Stimulated activated CD8-positive, alpha-beta memory T cell treated with anti-CD3 and anti-CD28 coated beads, Interleukin-4, amount 100 ng/mL, for 48 hours (primary cell): ENCODE data around the gene GCDH.
"Not testable (repeated sequence)": the region's sequence is repeated elsewhere in the genome, so short reads cannot be mapped to it uniquely, and the experiment has no call there.

Source experiments
- DNase-seq: peaks from one replicate; pipeline ENCODE4 v3.0.0-alpha.2; 2020

Gene GCDH

DNA sequence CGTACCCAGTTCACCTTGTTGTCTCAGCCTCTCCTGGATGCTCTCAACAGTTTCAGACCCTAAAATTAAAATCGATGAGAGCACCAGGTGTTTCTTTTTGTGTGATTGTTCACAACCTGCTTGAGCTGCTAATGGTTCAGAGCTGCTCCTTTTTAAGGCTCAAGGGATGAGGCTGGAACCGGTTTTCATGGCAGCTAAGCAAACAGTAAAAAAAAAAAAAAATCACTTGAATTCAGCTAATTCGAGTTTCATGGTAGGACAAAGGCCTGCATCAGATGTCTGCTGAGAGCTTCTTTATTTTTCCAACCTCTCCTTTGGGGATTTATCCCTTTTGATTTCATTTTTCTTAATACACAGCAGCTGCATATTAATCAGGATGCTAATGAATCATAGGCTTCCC lies 21.6 kb downstream of the GCDH start:
- no peak for DNase-seq

DNA sequence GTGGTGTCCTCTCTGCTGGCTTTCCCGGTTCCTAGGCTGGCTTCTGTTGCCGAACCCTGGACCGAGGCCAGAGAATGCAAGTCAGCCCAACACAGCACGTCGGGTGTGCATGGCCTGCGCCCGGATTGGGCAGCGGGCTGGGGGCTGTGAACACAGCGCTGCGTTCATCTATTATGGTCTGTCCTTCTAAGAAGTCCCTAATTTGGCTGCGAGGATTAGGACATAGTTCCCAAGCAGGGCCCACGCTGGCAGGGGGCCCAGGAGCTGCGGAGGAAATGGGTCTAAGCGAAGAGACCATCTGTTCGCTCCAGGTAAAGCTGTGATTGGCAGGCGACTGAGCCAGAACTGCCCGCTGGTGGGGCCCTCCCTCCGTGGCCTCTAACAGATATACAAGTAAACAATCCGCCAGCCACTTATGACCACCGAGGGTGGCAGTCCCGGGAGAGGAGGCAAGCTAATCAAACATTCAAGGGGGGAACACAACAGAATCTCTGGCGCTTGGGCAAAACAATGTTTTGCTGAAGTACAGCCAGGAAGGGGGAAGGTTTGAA lies 22.1 kb downstream of the GCDH start:
- DNase-seq = no peak

DNA sequence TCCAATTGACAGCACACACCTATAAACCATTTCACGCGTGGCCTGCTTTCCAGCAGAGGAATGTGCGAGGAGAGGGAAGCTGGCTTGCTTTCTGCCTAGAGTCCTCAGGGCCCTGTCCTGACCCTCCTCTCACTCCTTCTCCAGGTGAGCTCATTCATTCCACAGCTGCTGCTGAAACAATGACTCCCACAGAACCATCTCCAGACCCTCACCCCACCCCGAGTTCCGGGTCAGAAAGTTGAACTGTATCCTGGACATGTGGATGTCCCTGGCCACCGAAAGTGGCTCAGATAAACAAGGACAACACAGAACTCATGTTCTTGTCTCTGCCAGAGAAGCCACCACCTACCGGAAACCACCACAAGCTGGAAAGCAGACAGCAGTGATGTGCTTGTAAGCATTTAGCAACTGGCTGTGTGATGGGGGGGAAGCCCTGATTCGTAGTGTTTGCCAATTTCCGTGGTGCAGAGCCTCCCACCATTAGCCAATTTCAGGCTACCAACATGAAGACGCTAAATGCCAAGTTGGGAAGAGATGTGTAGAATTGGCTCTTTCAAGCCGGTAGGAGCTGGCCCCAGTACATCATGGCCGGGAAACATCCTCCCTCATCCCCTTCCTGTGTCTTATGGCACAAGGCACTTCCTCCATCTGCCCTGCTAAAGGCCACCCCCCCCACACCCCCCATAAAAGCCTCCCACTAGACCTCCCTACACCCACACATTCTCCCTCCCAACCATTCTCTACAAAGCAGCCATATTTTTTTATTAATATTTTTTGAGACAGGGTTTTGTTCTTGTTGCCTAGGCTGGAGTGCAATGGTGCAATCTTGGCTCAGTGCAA lies 23.1 kb downstream of the GCDH start:
- DNase-seq = peak; percentile 57

DNA sequence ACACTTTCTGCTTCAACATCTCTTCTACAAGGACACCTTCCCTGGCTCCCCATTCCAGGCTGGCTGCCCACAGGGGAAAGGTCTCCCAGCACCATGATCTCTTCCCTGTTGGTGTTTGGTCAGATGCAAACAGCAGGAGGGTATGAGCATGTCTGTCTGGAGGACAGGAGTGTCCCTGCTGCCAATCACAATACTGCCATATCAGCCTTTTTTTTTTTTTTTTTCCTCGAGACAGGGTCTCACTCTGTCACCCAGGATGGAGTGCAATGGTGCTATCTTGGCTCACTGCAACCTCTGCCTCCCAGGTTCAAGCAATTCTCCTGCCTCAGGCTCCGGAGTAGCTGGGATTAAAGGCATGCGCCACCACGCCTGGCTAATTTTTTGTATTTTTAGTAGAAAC lies 24.9 kb downstream of the GCDH start:
- DNase-seq = not testable (repeated sequence)

DNA sequence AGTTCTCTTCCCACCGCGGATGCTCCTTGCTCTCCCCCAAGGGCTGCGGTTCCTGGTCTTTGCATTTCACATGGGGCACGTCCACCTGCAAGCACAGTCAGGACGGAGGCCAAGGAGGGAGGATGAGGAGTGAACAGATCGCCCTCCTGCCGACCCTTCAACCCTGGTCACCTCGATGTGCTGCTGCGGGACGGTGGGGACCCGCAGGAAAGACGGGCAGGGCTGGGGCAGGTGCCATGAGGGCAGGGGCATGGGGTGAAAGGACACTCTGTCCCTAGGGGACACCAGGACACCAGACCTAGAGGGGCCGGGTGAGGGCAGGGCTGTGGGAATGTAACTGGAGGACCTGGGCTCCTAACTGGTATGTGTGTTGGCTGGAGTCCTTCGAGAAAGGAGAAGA lies 27.3 kb downstream of the GCDH start:
- no peak for DNase-seq

DNA sequence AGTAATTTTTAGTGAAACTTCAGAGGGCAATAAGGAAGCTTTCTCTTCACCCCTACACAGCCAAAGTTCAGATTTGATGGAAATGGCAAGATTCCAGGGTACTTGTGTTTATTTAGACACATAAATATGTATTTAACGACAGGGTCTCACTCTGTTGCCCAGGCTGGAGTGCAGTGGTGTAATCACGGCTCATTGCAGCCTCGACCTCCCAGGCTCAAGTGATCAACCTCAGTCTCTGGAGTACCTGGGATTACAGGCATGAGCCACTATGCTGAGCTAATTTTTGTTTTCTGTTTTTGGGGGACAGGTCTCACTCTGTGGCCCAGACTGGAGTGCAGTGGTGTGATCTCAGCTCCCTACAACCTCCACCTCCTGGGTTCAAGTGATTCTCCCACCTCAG lies 30.1 kb downstream of the GCDH start:
- DNase-seq = no peak

DNA sequence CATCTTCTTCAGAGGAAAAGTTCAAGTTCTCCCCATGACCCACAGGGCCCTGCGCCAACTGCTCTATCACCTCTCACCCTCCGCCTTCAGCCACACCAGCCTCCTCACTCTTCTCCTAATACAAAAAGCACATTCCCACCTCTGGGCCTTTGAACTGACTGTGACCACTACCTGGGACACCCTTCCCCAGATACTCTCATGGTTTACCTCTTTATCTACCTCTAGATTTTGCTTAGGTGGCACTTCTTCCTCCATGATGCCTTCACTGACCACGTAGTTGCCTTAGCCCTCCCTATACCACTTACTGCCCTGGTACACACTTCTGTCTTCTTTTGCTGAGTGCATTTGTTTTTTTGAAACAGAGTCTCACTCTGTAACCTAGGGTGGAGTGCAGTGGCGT lies 32.0 kb downstream of the GCDH start:
- DNase-seq = no peak

DNA sequence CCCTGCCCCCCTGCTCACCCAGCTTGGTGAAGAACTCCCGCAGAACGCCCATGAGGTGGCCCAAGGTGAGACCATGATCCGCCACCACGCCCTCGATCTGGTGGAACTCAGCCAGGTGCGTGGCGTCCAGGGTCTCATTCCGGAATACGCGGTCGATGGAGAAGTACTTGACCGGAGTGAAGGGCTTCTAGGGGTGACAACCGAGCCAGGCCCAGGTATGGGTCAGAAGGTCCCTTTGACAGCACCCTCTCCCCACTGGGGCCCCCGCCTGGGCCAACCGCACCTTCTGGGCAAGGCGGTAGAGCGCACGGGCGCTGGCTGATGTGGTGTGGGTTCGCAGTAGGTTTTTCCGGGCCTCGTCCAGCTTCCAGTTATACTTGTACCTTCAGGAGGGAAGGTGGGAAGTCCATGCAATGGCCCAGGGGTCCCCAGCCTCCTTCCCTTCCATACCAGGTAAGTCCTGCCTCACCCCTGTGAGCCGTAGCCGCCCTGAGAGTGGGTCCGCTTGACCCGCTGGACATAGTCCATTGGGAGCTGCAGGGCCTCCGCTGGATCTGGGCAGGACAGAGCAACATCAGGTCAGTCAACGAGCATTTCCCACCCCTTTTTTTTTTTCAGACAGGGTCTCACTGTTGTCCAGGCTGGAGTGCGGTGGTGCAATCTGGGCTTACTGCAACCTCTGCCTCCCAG lies 33.8 kb downstream of the GCDH start:
- no peak for DNase-seq

DNA sequence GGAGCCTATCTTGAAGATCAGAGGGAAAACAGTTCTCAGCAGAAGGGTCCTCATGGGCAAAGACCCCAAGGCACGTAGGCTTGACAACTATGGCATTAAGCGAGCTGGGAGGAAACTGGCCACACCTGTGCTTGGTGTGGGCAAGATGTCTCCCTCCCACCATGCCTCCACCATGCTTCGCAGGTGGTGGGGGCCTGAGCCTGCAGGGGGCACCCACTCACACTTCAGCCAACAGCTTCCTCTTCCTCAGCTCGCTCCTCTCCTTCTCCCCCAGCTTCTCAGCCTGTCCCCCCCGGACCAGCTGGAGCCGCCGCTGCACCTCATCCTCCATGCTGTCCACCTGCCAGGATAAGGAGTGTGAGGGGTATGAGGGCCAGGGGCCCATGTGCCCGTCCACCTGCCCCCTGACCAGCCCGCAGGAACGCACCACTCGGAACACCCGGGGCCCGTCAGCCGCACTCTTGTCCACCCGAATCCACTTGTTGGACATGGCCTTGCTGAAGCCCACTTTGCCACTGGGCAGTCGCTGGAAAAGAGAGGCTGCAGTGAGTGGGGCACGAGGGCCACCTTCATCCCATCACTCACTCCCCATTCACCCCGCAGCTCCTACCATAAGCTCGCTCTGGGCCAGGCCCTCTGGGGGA lies 39.2 kb downstream of the GCDH start:
- DNase-seq = no peak

DNA sequence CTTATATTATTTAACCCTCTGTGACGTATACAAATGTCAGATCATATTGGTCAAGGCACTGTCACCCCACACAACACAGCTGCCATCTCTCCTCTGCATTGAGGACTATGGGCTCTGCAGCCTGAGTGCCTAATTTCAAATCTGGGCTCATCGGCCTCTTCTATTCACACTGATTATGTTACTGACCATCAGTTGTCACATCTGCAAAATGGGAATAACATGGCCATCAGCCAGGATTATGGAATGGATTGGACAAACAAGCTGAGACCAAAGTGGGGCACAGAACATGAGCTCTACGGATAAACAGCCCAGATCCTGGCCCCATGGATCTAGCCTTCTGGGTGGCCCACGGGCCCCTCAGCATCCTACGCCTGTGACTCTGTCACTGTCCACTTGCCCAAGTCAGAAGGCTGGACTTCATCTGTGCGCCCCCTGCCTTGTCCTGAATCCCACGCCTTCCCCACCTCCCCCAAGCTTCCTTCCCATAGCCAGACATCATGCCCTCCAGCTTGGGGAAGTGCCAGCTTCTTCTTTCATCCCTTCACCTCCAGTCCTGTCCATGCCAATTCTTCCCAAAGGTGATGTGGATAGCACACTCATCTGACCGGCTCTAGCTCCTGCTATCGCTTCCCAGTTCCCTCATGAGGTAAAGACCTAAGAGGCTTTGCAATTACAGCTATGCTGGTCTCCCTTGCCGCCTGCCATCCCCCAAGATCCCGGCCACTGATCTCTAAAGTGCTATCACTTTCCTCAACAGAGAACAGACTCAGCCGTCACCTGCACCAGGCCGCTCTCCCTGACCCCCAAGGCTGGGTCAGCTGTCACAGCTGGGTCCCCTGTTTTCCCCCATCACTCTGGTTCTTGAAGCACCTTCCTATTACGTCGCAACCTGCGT lies 41.7 kb downstream of the GCDH start:
- DNase-seq = no peak

DNA sequence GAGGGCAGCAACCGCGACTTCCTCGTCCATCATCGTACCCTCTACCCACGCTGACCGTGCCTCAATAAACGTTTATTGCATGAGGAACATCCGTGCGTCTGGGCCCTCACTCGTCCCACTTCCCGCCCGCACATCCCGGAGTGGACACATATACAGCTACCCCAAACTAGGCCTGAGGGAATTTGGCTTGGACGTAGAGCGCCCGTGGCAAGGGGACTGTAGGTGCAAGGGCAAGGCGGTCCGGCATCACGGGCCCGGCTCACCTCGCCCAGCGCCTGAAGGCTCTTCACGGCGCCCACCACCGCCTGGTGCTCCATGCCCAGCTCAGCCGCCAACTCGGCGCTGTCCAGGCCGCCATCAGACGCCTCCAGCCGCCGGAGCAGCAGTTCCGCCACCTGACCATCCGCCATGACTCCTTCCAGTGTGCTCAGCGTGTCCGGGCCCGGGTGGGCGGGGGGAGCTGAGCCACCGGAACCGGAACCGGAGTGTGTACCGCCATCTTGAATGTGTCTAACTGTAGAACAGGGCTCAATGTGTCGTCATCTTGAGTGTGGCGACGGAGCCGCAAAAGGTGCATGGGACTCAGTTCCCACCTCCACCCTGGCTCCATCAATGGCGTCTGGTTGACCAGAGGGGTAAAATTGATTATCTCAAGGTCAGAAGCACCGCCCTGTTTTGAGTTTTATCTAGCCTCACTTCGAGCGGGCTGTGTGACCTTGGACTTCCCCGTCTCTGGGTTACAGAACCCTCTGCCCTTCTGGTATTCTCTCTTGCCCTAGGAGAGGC lies 42.5 kb downstream of the GCDH start, which contains the start of gene FARSA:
TSS of gene FARSA (minus strand) at position 425 of the 786 bp plus-strand sequence. CDS start at position 410, 15 bp downstream.
- DNase-seq = peak; percentile 90

DNA sequence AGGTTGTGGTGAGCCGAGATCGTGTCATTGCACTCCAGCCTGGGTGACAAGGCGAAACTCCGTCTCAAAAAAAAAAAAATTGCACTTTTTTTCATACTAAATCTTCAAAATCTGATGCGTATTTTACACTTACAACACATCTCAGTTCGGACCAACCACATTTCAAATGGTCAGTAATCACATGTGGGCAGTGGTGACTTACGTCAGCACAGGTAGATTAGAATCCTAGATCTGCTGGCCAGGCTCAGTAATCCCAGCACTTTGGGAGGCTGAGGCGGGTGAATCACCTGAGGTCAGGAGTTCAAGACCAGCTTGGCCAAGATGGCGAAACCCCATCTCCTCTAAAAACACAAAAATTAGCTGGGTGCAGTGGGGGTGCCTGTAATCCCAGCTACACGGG lies 44.1 kb downstream of the GCDH start:
- DNase-seq = no peak

DNA sequence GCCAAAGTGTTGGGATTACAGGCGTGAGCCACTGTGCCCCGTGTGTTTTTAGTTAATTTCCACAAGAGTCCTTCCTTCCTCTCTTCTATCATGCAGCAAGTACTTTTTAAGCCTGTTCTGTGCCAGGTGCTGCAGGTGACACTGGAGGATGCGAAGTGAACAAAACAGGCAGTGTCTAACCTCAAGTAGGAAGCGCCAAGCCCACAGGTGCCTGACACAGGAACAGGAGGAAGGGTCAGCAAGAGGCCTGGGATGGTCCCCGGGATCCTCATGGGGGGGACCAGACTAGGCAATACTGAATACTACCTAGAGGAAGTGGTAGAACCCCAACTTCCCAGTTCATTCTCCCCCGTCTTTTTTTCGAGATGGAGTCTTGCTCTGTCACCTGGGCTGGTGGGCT lies 45.6 kb downstream of the GCDH start:
- peak; percentile 28 for DNase-seq

DNA sequence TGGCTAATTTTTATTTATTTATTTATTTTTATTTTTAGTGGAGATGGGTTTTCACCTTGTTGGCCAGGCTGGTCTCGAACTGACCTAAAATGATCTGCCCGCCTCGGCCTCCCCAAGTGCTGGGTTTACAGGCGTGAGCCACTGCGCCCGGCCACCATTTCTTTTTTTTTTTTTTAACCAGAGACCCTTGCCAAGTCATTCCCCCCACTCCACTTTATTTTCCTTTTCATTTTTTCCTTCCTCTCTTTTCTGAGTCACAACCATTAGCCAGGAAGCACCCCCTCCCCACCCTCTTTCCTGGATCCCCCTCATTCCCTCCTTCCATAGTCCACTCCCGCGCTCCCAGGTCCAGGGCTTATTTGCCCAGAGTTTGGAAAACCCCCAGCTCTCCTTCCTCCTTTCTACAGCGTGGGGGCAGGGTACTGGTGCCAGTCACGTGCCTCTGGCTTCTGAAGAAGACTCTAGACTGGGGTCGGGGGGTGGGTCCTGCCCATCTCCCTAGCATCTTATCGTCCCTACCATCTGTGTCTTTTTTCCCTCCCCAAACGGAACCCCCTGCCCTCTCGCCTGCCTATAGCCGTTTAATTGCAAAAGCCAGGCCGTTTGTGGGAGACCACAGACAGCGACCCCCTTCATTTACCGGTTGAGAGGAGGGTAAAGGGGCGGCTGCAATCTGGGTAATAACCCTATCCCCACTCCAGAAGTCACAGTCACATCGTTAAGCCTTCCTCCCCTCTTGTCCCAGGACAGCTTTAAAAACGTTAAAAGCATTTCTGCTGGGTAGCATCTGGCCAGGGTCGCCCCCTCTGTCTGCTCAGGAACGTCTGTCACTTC lies 46.4 kb downstream of the GCDH start:
- peak; percentile 58 for DNase-seq

DNA sequence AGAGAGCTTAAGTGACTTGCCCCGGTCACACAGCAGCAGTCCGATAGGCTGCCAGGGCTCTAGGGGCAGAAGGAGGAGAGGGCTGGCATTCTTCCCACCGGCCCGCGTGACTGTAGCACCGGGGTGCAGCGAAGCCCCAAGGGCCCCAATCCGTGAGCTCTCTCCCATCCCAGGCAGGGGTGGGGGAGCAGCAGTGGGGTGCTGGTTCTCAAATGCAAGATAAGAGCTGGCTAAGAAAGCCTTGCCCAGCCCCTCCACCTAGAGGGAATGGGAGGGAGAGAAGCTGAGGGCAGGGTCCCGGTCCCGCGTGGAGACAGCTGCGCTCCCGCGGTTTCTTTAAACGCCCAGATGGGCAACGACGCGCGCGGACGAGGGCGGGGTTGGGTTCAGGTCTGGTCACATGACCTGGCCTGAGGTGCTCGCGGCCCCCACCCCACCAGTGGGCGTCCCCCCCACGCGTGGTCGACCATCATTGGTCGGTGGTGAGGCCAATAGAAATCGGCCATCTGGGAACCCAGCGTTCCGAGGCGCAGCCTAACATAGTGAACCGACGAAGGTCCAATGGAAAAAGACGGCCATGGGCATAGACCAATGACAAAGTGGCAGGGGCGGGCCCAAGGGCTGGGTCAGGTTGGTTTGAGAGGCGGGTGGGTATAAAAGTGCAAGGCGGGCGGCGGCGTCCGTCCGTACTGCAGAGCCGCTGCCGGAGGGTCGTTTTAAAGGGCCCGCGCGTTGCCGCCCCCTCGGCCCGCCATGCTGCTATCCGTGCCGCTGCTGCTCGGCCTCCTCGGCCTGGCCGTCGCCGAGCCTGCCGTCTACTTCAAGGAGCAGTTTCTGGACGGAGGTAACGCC lies 47.2 kb downstream of the GCDH start, which contains the start of gene CALR:
TSS of gene CALR (plus strand) at position 683 of the 852 bp plus-strand sequence. CDS start at position 754, 71 bp downstream.
- DNase-seq = peak; percentile 99

DNA sequence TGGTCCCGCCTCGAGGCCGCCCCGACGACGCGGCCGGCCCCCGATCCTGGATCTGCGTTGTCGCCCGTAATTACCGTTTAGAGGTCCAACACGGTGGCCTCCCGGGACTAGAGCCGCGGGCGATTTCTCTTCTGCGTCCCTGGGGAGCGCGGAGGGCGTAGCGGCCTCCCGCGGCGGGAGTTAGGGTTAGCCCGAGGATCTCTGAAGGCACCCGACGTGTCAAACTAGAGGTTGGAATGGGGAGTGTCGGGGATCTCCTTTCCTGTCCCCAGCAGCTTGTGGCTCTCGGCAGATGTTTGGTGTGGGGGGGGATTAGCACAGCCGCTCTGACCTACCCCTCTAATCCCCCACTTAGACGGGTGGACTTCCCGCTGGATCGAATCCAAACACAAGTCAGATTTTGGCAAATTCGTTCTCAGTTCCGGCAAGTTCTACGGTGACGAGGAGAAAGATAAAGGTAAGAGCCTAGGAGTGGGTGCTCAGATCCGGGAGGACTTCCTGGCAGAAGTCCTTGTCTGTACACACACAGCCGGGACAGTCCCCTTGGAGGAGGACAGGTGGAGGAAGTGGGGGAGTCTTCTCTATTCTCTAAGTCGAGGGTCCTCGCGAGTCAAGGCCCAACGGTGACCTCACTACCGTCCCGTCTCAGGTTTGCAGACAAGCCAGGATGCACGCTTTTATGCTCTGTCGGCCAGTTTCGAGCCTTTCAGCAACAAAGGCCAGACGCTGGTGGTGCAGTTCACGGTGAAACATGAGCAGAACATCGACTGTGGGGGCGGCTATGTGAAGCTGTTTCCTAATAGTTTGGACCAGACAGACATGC lies 48.0 kb downstream of the GCDH start:
- peak; percentile 59 for DNase-seq

DNA sequence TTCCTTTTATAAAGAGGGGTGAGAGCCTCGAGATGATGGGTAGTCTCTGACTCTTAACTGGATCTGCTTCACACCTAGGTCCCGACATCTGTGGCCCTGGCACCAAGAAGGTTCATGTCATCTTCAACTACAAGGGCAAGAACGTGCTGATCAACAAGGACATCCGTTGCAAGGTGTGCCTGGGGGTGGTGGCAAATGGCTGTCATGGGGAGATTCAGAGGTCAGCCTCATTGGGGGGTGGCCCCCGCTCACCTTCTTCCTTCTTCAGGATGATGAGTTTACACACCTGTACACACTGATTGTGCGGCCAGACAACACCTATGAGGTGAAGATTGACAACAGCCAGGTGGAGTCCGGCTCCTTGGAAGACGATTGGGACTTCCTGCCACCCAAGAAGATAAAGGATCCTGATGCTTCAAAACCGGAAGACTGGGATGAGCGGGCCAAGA lies 49.0 kb downstream of the GCDH start:
- DNase-seq = peak; percentile 25

DNA sequence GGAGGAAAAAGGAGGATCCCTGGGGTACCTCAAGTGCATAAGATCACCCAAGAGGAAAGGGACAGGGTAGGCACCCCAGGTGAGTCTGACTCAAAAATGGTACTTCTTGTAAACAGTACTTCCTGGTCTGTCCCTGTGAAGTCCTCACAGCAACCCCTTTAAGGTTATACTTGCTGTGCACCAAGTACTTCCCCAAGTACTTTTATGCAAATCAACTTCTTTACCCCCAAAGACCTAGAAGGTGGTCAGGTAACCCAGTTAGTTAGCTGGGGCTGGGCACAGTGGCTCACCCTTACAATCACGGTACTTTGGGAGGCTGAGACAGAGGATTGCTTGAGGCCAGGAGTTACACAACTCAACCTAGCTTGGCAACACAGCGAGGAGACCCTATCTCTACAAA lies 49.9 kb downstream of the GCDH start:
- DNase-seq = no peak
